ENCODE results near the gene FBLN1.

FBLN1 gene

GRCh38 chr22:45476814-45477213 is 25.9 kb upstream of the FBLN1 start:
- no peak for ATAC-seq
- TF ChIP-seq PPARA (CRISPR knock-in tag; IDR thresholded peaks at IDR 0.05; ENCODE audit: borderline replicate concordance) (no peak), TSHZ2 (CRISPR knock-in tag; IDR thresholded peaks at IDR 0.05) (no peak), CSRNP3 (CRISPR knock-in tag; IDR thresholded peaks at IDR 0.05) (no peak), TOX (CRISPR knock-in tag; IDR thresholded peaks at IDR 0.05; ENCODE audit: borderline replicate concordance) (no peak), ZNF8 (CRISPR knock-in tag; IDR thresholded peaks at IDR 0.05) (no peak), RARB (CRISPR knock-in tag; IDR thresholded peaks at IDR 0.05) (no peak), OSR1 (CRISPR knock-in tag; IDR thresholded peaks at IDR 0.05) (no peak), ARNTL (CRISPR knock-in tag; IDR thresholded peaks at IDR 0.05; ENCODE audit: borderline replicate concordance, low read depth) (no peak), CREB5 (CRISPR knock-in tag; IDR thresholded peaks at IDR 0.05; ENCODE audit: low read depth) (no peak), CSDC2 (CRISPR knock-in tag; IDR thresholded peaks at IDR 0.05) (no peak), ISL1 (CRISPR knock-in tag; IDR thresholded peaks at IDR 0.05) (no peak), BACH2 (CRISPR knock-in tag; IDR thresholded peaks at IDR 0.05; ENCODE audit: borderline replicate concordance) (no peak), GLIS3 (CRISPR knock-in tag; IDR thresholded peaks at IDR 0.05) (no peak), ZFP30 (CRISPR knock-in tag; IDR thresholded peaks at IDR 0.05) (no peak), ZFP3 (CRISPR knock-in tag; IDR thresholded peaks at IDR 0.05) (no peak), ZNF565 (CRISPR knock-in tag; conservative IDR thresholded peaks at IDR 0.05; ENCODE audit: low read depth) (no peak), PATZ1 (CRISPR knock-in tag; IDR thresholded peaks at IDR 0.05; ENCODE audit: borderline replicate concordance) (no peak), ESRRG (CRISPR knock-in tag; IDR thresholded peaks at IDR 0.05) (no peak), TCF4 (CRISPR knock-in tag; IDR thresholded peaks at IDR 0.05; ENCODE audit: borderline replicate concordance) (no peak)
- TF ChIP-seq, protein P1, sequence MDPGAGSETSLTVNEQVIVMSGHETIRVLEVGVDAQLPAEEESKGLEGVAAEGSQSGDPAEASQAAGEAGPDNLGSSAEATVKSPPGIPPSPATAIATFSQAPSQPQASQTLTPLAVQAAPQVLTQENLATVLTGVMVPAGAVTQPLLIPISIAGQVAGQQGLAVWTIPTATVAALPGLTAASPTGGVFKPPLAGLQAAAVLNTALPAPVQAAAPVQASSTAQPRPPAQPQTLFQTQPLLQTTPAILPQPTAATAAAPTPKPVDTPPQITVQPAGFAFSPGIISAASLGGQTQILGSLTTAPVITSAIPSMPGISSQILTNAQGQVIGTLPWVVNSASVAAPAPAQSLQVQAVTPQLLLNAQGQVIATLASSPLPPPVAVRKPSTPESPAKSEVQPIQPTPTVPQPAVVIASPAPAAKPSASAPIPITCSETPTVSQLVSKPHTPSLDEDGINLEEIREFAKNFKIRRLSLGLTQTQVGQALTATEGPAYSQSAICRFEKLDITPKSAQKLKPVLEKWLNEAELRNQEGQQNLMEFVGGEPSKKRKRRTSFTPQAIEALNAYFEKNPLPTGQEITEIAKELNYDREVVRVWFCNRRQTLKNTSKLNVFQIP (CRISPR knock-in tag; IDR thresholded peaks at IDR 0.05; ENCODE audit: borderline replicate concordance, low read depth), result no peak

DNA sequence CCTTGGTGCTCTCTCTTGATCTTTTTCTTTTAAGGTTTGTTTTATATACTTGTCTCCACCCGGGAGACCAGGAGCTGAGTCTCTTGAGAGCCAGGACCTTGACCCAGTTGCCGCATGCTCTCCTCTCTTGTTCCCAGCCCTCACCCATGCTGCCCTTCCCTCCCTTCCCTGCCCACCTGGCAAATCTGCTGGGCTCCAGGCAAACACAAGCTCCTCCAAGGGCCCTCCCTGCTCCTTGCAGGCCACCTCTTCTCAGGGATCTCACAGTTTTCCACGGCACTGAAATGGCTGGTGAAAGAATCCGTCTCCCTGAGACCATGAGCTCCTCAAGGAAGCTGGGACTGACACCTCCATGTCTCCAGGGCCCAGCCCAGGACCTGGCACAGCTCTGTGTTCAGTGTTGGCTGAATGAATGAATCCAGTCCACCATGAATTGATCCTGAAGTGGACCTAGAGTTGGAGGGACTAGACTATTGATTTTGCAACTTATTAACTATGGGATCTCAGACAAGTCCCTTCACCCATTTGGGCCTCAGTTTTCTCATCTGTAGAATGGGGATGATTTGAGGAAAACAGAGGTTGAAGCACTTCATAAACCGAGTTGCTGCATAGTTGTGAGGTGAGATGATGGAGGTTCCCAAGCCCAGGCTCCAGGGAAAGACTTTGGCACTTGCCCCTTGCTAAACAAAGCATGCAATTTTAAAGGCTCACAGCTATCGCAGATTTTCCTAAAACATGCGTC is 25.1 kb upstream of the FBLN1 start:
- ATAC-seq, result no peak
- no peak for TF ChIP-seq ZNF70 (CRISPR knock-in tag; IDR thresholded peaks at IDR 0.05)
- no peak for TF ChIP-seq ZFP3 (CRISPR knock-in tag; IDR thresholded peaks at IDR 0.05)
- TF ChIP-seq TSHZ2 (CRISPR knock-in tag; IDR thresholded peaks at IDR 0.05), result no peak
- TF ChIP-seq SNAI2 (CRISPR knock-in tag; IDR thresholded peaks at IDR 0.05), result no peak
- TF ChIP-seq ZNF8 (CRISPR knock-in tag; IDR thresholded peaks at IDR 0.05), result no peak
- no peak for TF ChIP-seq CSDC2 (CRISPR knock-in tag; IDR thresholded peaks at IDR 0.05)
- no peak for TF ChIP-seq PATZ1 (CRISPR knock-in tag; IDR thresholded peaks at IDR 0.05; ENCODE audit: borderline replicate concordance)
- no peak for TF ChIP-seq ZNF565 (CRISPR knock-in tag; conservative IDR thresholded peaks at IDR 0.05; ENCODE audit: low read depth)
- no peak for TF ChIP-seq CSRNP3 (CRISPR knock-in tag; IDR thresholded peaks at IDR 0.05)
